Measurements from ENCODE around the gene MTR.

DNA sequence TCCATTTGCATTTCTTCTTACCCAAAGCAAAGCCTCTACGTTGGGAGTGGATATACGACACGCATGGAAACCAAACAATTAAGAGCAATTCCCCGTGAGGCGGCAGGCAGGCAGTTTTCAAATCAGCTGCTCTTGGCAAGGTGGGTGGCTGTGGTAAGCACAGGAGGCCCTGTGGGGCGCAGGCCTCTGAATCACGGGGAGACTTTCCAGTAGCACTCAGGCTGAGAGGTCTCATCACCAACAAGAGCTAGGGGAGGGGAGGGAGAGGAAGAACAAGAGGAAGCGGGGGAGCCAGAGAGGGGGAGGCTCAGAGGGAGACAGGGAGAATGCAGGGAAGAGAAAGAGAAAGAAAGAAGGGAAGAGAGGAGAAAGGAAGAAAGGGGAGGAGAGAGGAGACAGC, 152.7 kb downstream of the MTR start:
- no peak for TF ChIP-seq POLR2A (IDR thresholded peaks at IDR 0.05)
- TF ChIP-seq, protein P1, sequence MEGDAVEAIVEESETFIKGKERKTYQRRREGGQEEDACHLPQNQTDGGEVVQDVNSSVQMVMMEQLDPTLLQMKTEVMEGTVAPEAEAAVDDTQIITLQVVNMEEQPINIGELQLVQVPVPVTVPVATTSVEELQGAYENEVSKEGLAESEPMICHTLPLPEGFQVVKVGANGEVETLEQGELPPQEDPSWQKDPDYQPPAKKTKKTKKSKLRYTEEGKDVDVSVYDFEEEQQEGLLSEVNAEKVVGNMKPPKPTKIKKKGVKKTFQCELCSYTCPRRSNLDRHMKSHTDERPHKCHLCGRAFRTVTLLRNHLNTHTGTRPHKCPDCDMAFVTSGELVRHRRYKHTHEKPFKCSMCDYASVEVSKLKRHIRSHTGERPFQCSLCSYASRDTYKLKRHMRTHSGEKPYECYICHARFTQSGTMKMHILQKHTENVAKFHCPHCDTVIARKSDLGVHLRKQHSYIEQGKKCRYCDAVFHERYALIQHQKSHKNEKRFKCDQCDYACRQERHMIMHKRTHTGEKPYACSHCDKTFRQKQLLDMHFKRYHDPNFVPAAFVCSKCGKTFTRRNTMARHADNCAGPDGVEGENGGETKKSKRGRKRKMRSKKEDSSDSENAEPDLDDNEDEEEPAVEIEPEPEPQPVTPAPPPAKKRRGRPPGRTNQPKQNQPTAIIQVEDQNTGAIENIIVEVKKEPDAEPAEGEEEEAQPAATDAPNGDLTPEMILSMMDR (IDR thresholded peaks at IDR 0.05), result no peak
